Fibroblast of skin of right quadriceps (primary cell): ENCODE results near the gene SHISAL2A.
"Not testable (repeated sequence)": the region's sequence is repeated elsewhere in the genome, so short reads cannot be mapped to it uniquely, and the experiment has no call there.

Experiments
- DNase-seq: peaks from one replicate; pipeline ENCODE4 v3.0.0-alpha.2; 2013

The SHISAL2A gene

DNA sequence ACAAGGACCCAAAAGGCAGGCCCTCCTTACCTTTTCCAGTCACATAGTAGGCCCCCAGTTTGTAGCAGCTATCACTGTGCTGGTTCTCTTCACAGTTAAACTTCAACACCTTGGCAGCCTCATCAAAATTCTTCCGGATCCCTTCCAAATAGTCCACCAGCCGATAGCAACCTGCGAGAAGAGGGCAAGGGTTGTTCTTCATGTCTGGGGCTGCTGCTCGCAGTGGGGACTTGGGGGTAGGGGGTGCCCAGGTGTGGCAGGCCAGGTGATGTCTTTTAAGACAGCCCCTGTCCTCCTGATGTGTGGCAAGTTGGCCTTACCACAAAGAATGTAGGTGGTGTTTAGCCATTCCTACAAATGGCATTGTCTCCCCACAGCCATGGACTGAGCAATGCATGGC is 59.7 kb downstream of the SHISAL2A start:
- DNase-seq, result no peak

DNA sequence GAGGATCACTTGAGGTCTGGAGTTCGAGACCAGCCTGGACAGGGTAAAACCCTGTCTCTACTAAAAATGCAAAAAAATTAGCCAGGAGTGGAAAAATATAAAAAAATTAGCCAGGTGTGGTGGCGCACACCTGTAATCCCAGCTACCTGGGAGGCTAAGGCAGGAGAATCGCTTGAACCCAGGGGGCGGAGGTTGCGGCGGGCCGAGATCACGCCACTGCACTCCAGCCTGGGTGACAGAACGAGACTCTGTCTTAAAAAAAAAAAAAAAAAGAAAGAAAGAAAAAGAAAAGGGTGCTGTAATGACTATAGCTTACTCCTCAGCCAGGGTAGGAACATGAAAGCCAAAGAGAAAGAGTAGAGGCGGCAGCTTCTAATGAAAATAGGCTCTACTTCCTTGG is 60.4 kb downstream of the SHISAL2A start:
- not testable (repeated sequence) for DNase-seq

DNA sequence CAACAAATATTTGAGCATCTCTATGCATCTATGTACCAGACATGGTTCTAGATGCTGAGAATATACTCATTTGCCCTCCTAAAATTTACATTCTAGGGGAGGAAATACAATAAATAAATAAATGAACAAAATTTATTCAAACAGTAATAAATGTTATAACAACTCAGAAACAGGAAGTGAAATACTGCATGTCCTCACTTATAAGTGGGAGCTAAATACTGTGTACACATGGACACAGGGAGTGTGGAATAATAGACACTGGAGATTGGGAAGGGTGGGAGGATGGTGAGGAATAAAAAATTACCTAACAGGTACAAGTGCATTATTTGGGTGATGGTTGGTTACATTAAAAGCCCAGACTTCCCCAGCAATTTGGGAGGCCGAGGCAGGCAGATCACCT is 60.9 kb downstream of the SHISAL2A start:
- no peak for DNase-seq

DNA sequence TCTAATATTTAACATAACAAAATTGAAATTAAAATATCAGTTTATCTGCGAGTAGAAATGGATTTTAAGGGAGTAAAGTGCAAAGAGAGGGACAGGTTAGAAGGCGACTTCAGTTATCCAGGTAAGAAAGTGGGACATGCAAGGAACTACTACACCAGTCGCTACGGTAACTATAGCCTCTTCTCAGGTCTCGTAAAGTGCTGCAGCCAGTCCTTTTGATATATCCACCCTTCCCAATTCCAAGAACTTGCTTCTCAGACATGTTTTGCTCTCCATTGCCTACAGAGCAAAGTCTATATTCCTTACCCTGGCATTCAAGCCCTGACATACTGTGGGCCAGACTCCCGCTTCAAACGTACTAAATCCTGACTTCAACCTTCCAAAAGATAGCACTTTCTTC is 62.7 kb downstream of the SHISAL2A start:
- no peak for DNase-seq

DNA sequence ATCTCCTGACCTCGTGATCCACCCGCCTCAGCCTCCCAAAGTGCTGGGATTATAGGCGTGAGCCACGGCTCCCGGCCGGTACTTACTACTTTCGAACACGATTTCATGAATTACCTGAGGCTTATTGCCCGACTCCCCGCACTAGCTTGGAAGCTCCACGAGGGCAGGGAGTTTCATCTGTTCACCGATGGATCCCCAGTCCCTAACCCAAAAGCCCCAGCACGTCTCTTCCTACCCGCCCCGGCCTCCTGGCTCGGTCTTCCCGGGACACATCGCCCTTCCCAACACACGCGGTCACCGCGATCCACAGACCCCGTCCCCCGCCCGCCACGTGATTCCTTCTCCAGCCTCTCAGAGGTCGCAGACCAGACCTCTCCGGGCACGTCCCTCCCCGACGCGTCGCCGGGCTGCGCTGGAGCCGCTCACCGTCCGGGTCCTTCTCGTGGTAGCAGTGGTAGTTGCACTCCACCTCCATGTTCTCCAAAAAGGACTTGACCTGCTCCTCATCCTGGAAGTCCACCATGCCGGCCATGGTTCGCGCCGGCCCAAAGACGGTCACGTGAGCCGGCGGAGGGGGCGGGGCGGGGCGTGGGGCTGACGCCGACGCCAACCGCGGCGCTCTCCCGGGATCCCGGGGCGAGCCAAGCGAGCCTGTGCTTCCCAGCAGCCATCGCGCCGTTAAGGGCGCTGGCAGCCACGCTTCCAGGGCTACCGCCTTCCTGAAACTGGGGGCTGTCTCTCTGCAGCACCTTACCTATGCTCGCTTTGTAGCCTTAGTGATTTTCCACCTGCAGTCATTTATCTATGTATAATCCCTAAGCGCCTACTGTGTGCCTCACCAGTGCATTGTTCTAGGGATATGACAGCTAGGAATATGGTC is 65.1 kb downstream of the SHISAL2A start, which contains the start of gene COA7:
Gene COA7 (minus strand): TSS at position 553 of the 880 bp plus-strand sequence. CDS start 21 bp downstream, at position 532.
- DNase-seq, result peak; percentile 83

DNA sequence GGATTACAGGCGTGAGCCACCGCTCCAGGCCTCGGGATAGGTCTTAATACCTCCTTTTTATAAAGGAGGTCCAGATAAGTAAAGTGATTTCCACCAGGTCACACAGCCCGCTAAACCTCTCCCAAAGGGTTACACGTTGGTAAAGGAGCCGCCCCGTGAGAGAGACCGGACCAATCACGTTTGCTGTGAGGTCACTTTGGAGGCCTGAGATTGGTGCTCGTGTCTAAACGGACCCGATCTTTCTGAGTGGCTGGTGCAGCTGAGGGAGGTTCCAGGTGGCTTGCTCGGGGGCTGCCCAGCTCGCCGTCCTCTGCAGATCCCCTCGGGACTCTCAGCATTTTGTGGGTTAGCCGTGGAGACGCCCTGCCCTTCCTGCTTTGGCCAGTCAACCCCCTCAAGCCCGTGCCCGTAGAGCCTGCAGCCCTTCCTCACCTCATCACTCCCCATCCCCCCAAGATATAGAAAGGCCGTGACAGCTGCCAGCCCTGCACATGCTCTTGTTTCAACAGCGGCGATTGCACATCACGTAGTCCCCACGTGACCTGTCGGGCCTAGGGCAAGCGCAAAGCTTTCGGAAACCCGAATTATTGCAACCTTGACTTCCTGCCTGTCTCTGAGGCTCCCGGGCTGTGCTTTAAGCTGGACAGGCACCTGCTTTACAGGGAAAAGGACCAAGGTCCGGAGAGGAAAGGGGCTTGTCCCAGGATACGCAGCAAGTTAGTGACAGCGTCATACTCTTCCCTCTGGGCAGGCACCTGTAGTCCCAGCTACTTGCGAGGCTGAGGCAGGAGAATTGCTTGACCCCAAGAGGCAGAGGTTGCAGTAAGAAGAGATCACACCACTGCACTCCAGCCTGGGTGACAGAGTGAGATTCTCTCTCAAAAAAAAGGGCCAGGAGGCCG is 70.2 kb downstream of the SHISAL2A start:
- DNase-seq, result peak; percentile 76

DNA sequence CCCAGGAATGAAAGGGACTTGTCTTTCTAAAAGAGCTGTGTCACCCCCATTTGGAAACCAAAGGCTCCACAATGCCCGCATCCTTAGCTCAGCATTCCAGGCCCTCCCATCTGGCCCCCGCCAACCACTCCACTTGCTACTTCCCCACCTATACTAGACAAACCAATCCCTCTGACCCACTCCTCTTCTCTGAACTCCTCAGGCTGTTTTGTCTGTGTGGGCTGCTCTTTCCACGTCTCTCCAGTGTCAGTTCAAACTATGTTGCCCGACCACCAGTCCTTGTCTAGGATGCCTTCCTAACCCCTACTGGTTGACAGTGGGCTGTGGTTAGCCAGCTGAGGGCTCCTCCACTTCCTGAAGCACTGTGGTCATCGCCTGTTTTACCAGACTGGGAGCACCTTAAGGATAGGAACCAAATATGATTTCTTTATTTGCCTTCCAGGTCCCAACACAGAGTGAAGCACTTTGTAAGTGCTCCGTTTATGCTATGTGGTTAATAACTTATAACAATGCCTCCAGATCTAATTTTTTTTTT is 73.2 kb downstream of the SHISAL2A start:
- DNase-seq, result no peak
